HCT116 (cell line): Measurements from ENCODE around the gene SPATA45. TPM values are rescaled to one million over a fixed set of nuclear protein-coding genes. Genes with fewer than 3 reads are reported as not detected.

Experiments
- ATAC-seq: fragments of 200-7000 bp; cut with Tn5 transposase; 2 replicates; pipeline ENCODE4 v1.9.1; 2020; ENCODE audit warnings: mild to moderate bottlenecking, moderate library complexity
- BruUV-seq: library from RNA; stranded (reverse); fragments of 400-500 nt; replicated peaks from 2 replicates; lab custom pipeline; 2021; lab: Mats Ljungman, UMichigan
- CTCF ChIA-PET: fragments of 300-600 bp; sonication (Branson Sonifier 250); formaldehyde crosslinking; loops from one replicate; lab custom pipeline; 2021; ENCODE audit warnings: antibody characterized with exemption; lab: Charles Lee
- POLR2A ChIA-PET: fragments of 300-600, 350-600 bp; sonication (Branson Sonifier 250); formaldehyde crosslinking; loops from one replicate; lab custom pipeline; 2021; ENCODE audit warnings: antibody characterized with exemption; lab: Charles Lee
- RAD21 ChIA-PET, 2 experiments: fragments of 300-600 bp; sonication (Branson Sonifier 250); formaldehyde crosslinking; loops; one replicate each; lab custom pipeline; 2023; ENCODE audit warnings: low total read pairs in 2 of 2; ENCODE audit not compliant: uncharacterized antibody in 2 of 2, unreplicated experiment in 2 of 2, low non-redundant PET in 1 of 2; lab: Charles Lee
- DNase-seq: peaks from one replicate; pipeline ENCODE4 v3.0.0-alpha.2; 2010; ENCODE audit warnings: low read depth, low spot score
- H2AFZ ChIP-seq: fragments of 200-600 bp; shearing (Covaris generic), sonication (generic); 2 replicates; pipeline ENCODE4 v1.6.1; 2017; ENCODE audit warnings: low read depth, mixed run types, mixed read lengths, antibody characterized with exemption, low read length; ENCODE audit not compliant: poor library complexity, severe bottlenecking
- H3K27ac ChIP-seq: 2 replicates; pipeline ENCODE4 v1.5.1; 2012; ENCODE audit warnings: low read depth, low read length
- H3K27me3 ChIP-seq: fragments of 200-600 bp; sonication (generic); 2 replicates; pipeline ENCODE4 v1.6.1; 2016; ENCODE audit warnings: mixed run types, low read length, mixed read lengths; ENCODE audit not compliant: insufficient read depth
- H3K36me3 ChIP-seq, 2 experiments: fragments of 200-500 bp in 1 of 2; fragments of 200-600 bp in 1 of 2; sonication (Bioruptor generic) in 1 of 2; sonication (generic) in 1 of 2; 2 replicates each; pipeline versions ENCODE4 v1.5.1 to v1.6.1; 2014 to 2016; ENCODE audit warnings: low read length in 2 of 2, inconsistent platforms in 1 of 2, mixed read lengths in 1 of 2, mixed run types in 1 of 2; ENCODE audit not compliant: insufficient read depth in 2 of 2, control insufficient read depth in 1 of 2
- H3K4me1 ChIP-seq, 2 experiments: fragments of 200-600 bp in 1 of 2; sonication (generic) in 1 of 2; 2 replicates each; pipeline versions ENCODE4 v1.5.1 to v1.6.1; 2012 to 2017; ENCODE audit warnings: low read length in 2 of 2, inconsistent platforms in 1 of 2, mild to moderate bottlenecking in 1 of 2, mixed read lengths in 1 of 2, mixed run types in 1 of 2, moderate library complexity in 1 of 2; ENCODE audit not compliant: insufficient read depth in 2 of 2, control insufficient read depth in 1 of 2
- H3K4me2 ChIP-seq: fragments of 200-600 bp; sonication (generic); 2 replicates; pipeline ENCODE4 v1.6.1; 2017; ENCODE audit warnings: mixed run types, low read length, mixed read lengths
- H3K4me3 ChIP-seq, 2 experiments: fragments of 200-600 bp in 1 of 2; sonication (generic) in 1 of 2; replicated peaks in 1 of 2; 2 replicates each; pipeline ENCODE4 v1.5.1; 2011 to 2016; ENCODE audit warnings: low read length in 2 of 2, control low read depth in 1 of 2, low read depth in 1 of 2, mild to moderate bottlenecking in 1 of 2, mixed read lengths in 1 of 2, mixed run types in 1 of 2
- H3K79me2 ChIP-seq: fragments of 200-600 bp; sonication (generic); 2 replicates; pipeline ENCODE4 v1.6.1; 2017; ENCODE audit warnings: mild to moderate bottlenecking, mixed run types, low read length, moderate library complexity, mixed read lengths; ENCODE audit not compliant: insufficient read depth
- H3K9ac ChIP-seq: fragments of 200-600 bp; sonication (generic); 2 replicates; pipeline ENCODE4 v1.6.1; 2016; ENCODE audit warnings: low read length, mixed read lengths
- H3K9me2 ChIP-seq: fragments of 200-600 bp; sonication (generic), shearing (Covaris generic); 2 replicates; pipeline ENCODE4 v1.6.1; 2017; ENCODE audit warnings: mixed run types, mild to moderate bottlenecking, moderate library complexity; ENCODE audit not compliant: insufficient read depth
- H3K9me3 ChIP-seq, 2 experiments: fragments of 200-500 bp in 1 of 2; fragments of 200-600 bp in 1 of 2; sonication (Bioruptor generic) in 1 of 2; sonication (generic) in 1 of 2; 2 replicates each; pipeline ENCODE4 v1.6.1; 2014 to 2017; ENCODE audit warnings: low read length in 2 of 2, mixed read lengths in 2 of 2, inconsistent platforms in 1 of 2, low read depth in 1 of 2, mild to moderate bottlenecking in 1 of 2, mixed run types in 1 of 2, moderate library complexity in 1 of 2; ENCODE audit not compliant: control insufficient read depth in 1 of 2, insufficient read depth in 1 of 2
- H4K20me1 ChIP-seq: fragments of 200-600 bp; sonication (generic), shearing (Covaris generic); 2 replicates; pipeline ENCODE4 v1.6.1; 2017; ENCODE audit warnings: mixed run types, mild to moderate bottlenecking, moderate library complexity; ENCODE audit not compliant: insufficient read depth
- CEBPB ChIP-seq: IDR thresholded peaks from 2 replicates; pipeline ENCODE4 v1.6.1; 2012; ENCODE audit warnings: low read depth
- CTCF ChIP-seq, 3 experiments: fragments of 200-600 bp in 1 of 3; sonication (generic) in 1 of 3; IDR thresholded peaks in 2 of 3; conservative IDR thresholded peaks in 1 of 3; 2 replicates each; pipeline ENCODE4 v1.5.1; 2012 to 2017; ENCODE audit warnings: low read depth in 2 of 3, low read length in 2 of 3, antibody characterized with exemption in 1 of 3, borderline replicate concordance in 1 of 3, control low read depth in 1 of 3, mild to moderate bottlenecking in 1 of 3, mixed read lengths in 1 of 3, mixed run types in 1 of 3, moderate library complexity in 1 of 3; ENCODE audit not compliant: insufficient read depth in 1 of 3
- EGR1 ChIP-seq: IDR thresholded peaks from 2 replicates; pipeline ENCODE4 v1.6.1; 2012; ENCODE audit warnings: low read depth
- ELF1 ChIP-seq: IDR thresholded peaks from 2 replicates; pipeline ENCODE4 v1.6.1; 2012; ENCODE audit warnings: low read depth, borderline replicate concordance
- EZH2 ChIP-seq: fragments of 200-600 bp; sonication (generic); IDR thresholded peaks from 2 replicates; pipeline ENCODE4 v1.6.1; 2017; ENCODE audit warnings: antibody characterized with exemption, mixed run types
- FOSL1 ChIP-seq: IDR thresholded peaks from 2 replicates; pipeline ENCODE4 v1.6.1; 2012; ENCODE audit warnings: low read depth
- JUND ChIP-seq: IDR thresholded peaks from 2 replicates; pipeline ENCODE4 v1.6.1; 2012
- RAD21 ChIP-seq: IDR thresholded peaks from 2 replicates; pipeline ENCODE4 v1.6.1; 2012; ENCODE audit warnings: low read depth, mild to moderate bottlenecking
- SIN3A ChIP-seq: IDR thresholded peaks from 2 replicates; pipeline ENCODE4 v1.6.1; 2012; ENCODE audit warnings: low read depth
- SP1 ChIP-seq: IDR thresholded peaks from 2 replicates; pipeline ENCODE4 v1.6.1; 2012; ENCODE audit warnings: low read depth
- SRF ChIP-seq: IDR thresholded peaks from 2 replicates; pipeline ENCODE4 v1.6.1; 2012; ENCODE audit warnings: low read depth
- ZFX ChIP-seq: fragments of 450-650 bp; IDR thresholded peaks from 2 replicates; pipeline ENCODE4 v1.6.1; 2017
- intact Hi-C: fragments of 100-400 bp; cut with micrococcal nuclease; formaldehyde crosslinking; loops from 2 replicates; pipeline ENCODE4 v1.10.0; 2022
- total RNA-seq: library from RNA; stranded (reverse); gene quantifications from one replicate; pipeline ENCODE4 v1.2.1, GENCODE V29; 2021; ENCODE audit not compliant: unreplicated experiment
- TF ChIP-seq, protein P1 (sequence below): IDR thresholded peaks from 2 replicates; pipeline ENCODE4 v1.6.1; 2012
- TF ChIP-seq, protein P2 (sequence below): IDR thresholded peaks from 2 replicates; pipeline ENCODE4 v1.6.1; 2011; ENCODE audit warnings: mild to moderate bottlenecking, low read length, moderate library complexity; ENCODE audit not compliant: insufficient replicate concordance; ENCODE audit errors: extremely low read depth
- TF ChIP-seq, protein P3 (sequence below): IDR thresholded peaks from 2 replicates; pipeline ENCODE4 v1.6.1; 2012; ENCODE audit warnings: low read depth
- TF ChIP-seq, protein P4 (sequence below): IDR thresholded peaks from 2 replicates; pipeline ENCODE4 v1.6.1; 2012

Gene SPATA45
- total RNA-seq, 1 experiment from 2014 or later = not detected

DNA sequence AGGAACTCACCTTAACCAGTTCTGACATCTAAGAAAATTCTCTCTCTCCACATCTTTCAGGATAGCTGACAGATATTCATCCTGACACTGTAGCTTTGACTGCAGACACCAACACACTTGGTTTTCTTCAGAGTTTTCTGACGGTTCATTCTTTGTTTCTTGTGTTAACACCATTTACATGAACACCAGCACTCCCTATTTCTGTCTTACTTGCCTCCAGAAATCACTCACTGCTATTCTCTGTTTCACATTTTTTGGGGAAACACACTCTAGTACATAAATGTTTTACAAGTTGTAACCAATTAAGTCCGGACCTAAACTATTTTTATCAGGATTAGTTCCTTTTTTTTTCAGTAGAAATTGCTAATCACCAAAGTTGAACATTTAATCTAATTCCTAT, 26.1 kb upstream of the SPATA45 start:
- Histone ChIP-seq H3K4me2 (no peak overlapping the region), H3K79me2 (peaks cover 12% of the 10 kb centered on the region; the same call in 1 of the 2 replicates), H3K4me1 (no peaks in the 10 kb centered on the region), H3K9me3 (no peaks in the 10 kb centered on the region), H3K27ac (no peak overlapping the region), H3K9me2 (no peaks in the 10 kb centered on the region)
- BruUV-seq = no TSS peak
- CTCF ChIA-PET = no interaction called here
- RAD21 ChIA-PET = no interaction called here
- intact Hi-C loops = no loop called here
- ATAC-seq = no peak
- TF ChIP-seq SP1 = no peak
- TF ChIP-seq, protein P1, sequence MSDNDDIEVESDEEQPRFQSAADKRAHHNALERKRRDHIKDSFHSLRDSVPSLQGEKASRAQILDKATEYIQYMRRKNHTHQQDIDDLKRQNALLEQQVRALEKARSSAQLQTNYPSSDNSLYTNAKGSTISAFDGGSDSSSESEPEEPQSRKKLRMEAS = no peak
- TF ChIP-seq, protein P2, sequence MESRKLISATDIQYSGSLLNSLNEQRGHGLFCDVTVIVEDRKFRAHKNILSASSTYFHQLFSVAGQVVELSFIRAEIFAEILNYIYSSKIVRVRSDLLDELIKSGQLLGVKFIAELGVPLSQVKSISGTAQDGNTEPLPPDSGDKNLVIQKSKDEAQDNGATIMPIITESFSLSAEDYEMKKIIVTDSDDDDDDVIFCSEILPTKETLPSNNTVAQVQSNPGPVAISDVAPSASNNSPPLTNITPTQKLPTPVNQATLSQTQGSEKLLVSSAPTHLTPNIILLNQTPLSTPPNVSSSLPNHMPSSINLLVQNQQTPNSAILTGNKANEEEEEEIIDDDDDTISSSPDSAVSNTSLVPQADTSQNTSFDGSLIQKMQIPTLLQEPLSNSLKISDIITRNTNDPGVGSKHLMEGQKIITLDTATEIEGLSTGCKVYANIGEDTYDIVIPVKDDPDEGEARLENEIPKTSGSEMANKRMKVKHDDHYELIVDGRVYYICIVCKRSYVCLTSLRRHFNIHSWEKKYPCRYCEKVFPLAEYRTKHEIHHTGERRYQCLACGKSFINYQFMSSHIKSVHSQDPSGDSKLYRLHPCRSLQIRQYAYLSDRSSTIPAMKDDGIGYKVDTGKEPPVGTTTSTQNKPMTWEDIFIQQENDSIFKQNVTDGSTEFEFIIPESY = no peak
- TF ChIP-seq SRF = no peak
- TF ChIP-seq EGR1 = no peak
- TF ChIP-seq, protein P3, sequence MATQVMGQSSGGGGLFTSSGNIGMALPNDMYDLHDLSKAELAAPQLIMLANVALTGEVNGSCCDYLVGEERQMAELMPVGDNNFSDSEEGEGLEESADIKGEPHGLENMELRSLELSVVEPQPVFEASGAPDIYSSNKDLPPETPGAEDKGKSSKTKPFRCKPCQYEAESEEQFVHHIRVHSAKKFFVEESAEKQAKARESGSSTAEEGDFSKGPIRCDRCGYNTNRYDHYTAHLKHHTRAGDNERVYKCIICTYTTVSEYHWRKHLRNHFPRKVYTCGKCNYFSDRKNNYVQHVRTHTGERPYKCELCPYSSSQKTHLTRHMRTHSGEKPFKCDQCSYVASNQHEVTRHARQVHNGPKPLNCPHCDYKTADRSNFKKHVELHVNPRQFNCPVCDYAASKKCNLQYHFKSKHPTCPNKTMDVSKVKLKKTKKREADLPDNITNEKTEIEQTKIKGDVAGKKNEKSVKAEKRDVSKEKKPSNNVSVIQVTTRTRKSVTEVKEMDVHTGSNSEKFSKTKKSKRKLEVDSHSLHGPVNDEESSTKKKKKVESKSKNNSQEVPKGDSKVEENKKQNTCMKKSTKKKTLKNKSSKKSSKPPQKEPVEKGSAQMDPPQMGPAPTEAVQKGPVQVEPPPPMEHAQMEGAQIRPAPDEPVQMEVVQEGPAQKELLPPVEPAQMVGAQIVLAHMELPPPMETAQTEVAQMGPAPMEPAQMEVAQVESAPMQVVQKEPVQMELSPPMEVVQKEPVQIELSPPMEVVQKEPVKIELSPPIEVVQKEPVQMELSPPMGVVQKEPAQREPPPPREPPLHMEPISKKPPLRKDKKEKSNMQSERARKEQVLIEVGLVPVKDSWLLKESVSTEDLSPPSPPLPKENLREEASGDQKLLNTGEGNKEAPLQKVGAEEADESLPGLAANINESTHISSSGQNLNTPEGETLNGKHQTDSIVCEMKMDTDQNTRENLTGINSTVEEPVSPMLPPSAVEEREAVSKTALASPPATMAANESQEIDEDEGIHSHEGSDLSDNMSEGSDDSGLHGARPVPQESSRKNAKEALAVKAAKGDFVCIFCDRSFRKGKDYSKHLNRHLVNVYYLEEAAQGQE = no peak
- no peak for TF ChIP-seq SIN3A
- TF ChIP-seq FOSL1 = no peak
- TF ChIP-seq RAD21 = no peak
- no peak for TF ChIP-seq ZFX
- no peak for TF ChIP-seq CTCF (IDR thresholded peaks at IDR 0.05 in 2 of 3, conservative IDR thresholded peaks at IDR 0.05 in 1 of 3; ENCODE audit: borderline replicate concordance in 1 of 3, insufficient read depth in 1 of 3, low read depth in 2 of 3, low read length in 2 of 3)
- no peak for TF ChIP-seq JUND
- TF ChIP-seq, protein P4, sequence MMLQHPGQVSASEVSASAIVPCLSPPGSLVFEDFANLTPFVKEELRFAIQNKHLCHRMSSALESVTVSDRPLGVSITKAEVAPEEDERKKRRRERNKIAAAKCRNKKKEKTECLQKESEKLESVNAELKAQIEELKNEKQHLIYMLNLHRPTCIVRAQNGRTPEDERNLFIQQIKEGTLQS = no peak
- TF ChIP-seq ELF1 = no peak
- TF ChIP-seq CEBPB = no peak
- no peak for TF ChIP-seq EZH2
- TF ChIP-seq, all 23 proteins: peak for 0
- Histone ChIP-seq H3K27me3 (no peaks in the 10 kb centered on the region), H2AFZ (no peak overlapping the region), H3K9ac (no peak overlapping the region), H3K4me3 (no peak overlapping the region), H4K20me1 (no peaks in the 10 kb centered on the region), H3K36me3 (peaks cover 16 to 30% of the 10 kb centered on the region in 2 experiments)
- POLR2A ChIA-PET = no interaction called here
- no peak for DNase-seq
